Panc1 (cell line): ENCODE data around the gene ADCY1. TPM values are rescaled to one million over a fixed set of nuclear protein-coding genes. Genes with fewer than 3 reads are reported as not detected.

ENCODE experiments used
- ATAC-seq: fragments of 200-7000 bp; cut with Tn5 transposase; 2 replicates; pipeline ENCODE4 v1.9.1; 2020; ENCODE audit warnings: mild to moderate bottlenecking, moderate library complexity
- BruUV-seq: library from RNA; stranded (reverse); fragments of 400-500 nt; replicated peaks from 2 replicates; lab custom pipeline; 2021; lab: Mats Ljungman, UMichigan
- CTCF ChIA-PET: fragments of 300-600 bp; sonication (Branson Sonifier 250); formaldehyde crosslinking; loops from one replicate; lab custom pipeline; 2022; ENCODE audit warnings: antibody characterized with exemption; lab: Charles Lee
- POLR2A ChIA-PET: fragments of 300-600 bp; sonication (Branson Sonifier 250); formaldehyde crosslinking; loops from one replicate; lab custom pipeline; 2022; ENCODE audit warnings: antibody characterized with exemption; lab: Charles Lee
- DNase-seq: peaks from one replicate; pipeline ENCODE4 v3.0.0-alpha.2; 2010; ENCODE audit warnings: low read depth, low spot score
- H3K27ac ChIP-seq: 2 replicates; pipeline ENCODE4 v1.5.1; 2011; ENCODE audit warnings: mild to moderate bottlenecking, low read length, inconsistent platforms
- H3K27me3 ChIP-seq: fragments of 200-500 bp; sonication (Bioruptor generic); 2 replicates; pipeline ENCODE4 v1.6.0; 2014; ENCODE audit warnings: low read length, inconsistent platforms; ENCODE audit not compliant: control insufficient read depth, insufficient read depth
- H3K36me3 ChIP-seq: fragments of 200-500 bp; sonication (Bioruptor generic); 2 replicates; pipeline ENCODE4 v1.5.1; 2014; ENCODE audit warnings: inconsistent platforms, mild to moderate bottlenecking, low read length, moderate library complexity; ENCODE audit not compliant: control insufficient read depth, insufficient read depth
- H3K4me1 ChIP-seq: 2 replicates; pipeline ENCODE4 v1.5.1; 2011; ENCODE audit warnings: inconsistent platforms, mild to moderate bottlenecking, low read length, moderate library complexity; ENCODE audit not compliant: control insufficient read depth, insufficient read depth
- H3K4me3 ChIP-seq, 2 experiments: 2 replicates each; pipeline ENCODE4 v1.5.1; 2011 to 2012; ENCODE audit warnings: low read depth in 2 of 2, low read length in 2 of 2, mild to moderate bottlenecking in 2 of 2, inconsistent platforms in 1 of 2, moderate library complexity in 1 of 2
- H3K9me3 ChIP-seq: fragments of 200-500 bp; sonication (Bioruptor generic); 2 replicates; pipeline ENCODE4 v1.5.1; 2014; ENCODE audit warnings: low read depth, mild to moderate bottlenecking, inconsistent platforms, low read length, moderate library complexity; ENCODE audit not compliant: control insufficient read depth, insufficient read depth
- POLR2AphosphoS5 ChIP-seq: IDR thresholded peaks from 2 replicates; pipeline ENCODE4 v1.6.1; 2012; ENCODE audit warnings: mild to moderate bottlenecking, low read depth, low read length, moderate library complexity
- SIN3A ChIP-seq: IDR thresholded peaks from 2 replicates; pipeline ENCODE4 v1.6.1; 2012; ENCODE audit warnings: low read depth, mild to moderate bottlenecking, low read length, moderate library complexity, borderline replicate concordance; ENCODE audit not compliant: insufficient read depth
- TCF7L2 ChIP-seq: IDR thresholded peaks from 2 replicates; pipeline ENCODE4 v1.6.1; 2011; ENCODE audit warnings: mild to moderate bottlenecking, low read depth, low read length, inconsistent platforms
- in situ Hi-C: cut with HindIII; loops from 2 replicates; pipeline ENCODE4 v1.10.0; 2016; ENCODE audit warnings: low sequenced_read_pairs, low pct_unique_long_range_greater_than_20kb
- intact Hi-C: fragments of 100-400 bp; cut with micrococcal nuclease; formaldehyde crosslinking; loops from one replicate; pipeline ENCODE4 v1.10.0; 2022; ENCODE audit not compliant: unreplicated experiment
- total RNA-seq: library from RNA; stranded (reverse); gene quantifications from one replicate; pipeline ENCODE4 v1.2.1, GENCODE V29; 2021; ENCODE audit not compliant: unreplicated experiment
- TF ChIP-seq, protein P1 (sequence below), 2 experiments: IDR thresholded peaks; 2 replicates each; pipeline ENCODE4 v1.6.1; 2011 to 2012; ENCODE audit warnings: low read depth in 2 of 2, control low read depth in 1 of 2, low read length in 1 of 2, mild to moderate bottlenecking in 1 of 2, moderate library complexity in 1 of 2; ENCODE audit not compliant: insufficient read depth in 1 of 2
- TF ChIP-seq, protein P2 (sequence below): fragments of 450-650 bp; IDR thresholded peaks from 2 replicates; pipeline ENCODE4 v1.5.1; 2017; ENCODE audit warnings: mild to moderate bottlenecking

ADCY1 gene
- total RNA-seq, 1 experiment from 2014 or later: 2.1 TPM

DNA sequence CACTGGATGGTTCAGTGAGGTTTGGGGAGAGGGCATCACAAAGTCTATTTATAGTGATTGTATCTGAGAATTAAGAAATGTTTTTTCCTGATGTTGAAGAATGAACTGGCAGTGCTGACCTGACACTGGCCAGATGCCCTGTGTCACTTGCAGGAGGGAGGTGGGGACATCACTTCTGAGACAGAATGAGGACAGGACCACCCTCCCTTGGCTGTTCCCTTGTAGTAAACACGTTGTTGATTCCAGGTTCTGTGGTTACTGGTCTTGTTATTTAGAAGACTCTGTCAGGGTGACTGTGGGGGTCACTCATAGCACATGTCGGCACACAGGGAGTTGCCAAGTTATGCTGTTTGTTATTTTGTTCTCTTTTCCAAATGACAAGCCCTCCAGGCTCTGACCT, 126.4 kb downstream of the ADCY1 start:
- Histone ChIP-seq H3K9me3 (no peaks in the 10 kb centered on the region), H3K4me3 (no peak overlapping the region), H3K27me3 (peaks cover 27% of the 10 kb centered on the region), H3K4me1 (no peaks in the 10 kb centered on the region), H3K27ac (no peak overlapping the region), H3K36me3 (no peaks in the 10 kb centered on the region)
- ATAC-seq (no peak), DNase-seq (no peak)
- in situ Hi-C loops (no loop called here), intact Hi-C loops (no loop called here)
- POLR2A ChIA-PET: no interaction called here
- TF ChIP-seq, protein P1, sequence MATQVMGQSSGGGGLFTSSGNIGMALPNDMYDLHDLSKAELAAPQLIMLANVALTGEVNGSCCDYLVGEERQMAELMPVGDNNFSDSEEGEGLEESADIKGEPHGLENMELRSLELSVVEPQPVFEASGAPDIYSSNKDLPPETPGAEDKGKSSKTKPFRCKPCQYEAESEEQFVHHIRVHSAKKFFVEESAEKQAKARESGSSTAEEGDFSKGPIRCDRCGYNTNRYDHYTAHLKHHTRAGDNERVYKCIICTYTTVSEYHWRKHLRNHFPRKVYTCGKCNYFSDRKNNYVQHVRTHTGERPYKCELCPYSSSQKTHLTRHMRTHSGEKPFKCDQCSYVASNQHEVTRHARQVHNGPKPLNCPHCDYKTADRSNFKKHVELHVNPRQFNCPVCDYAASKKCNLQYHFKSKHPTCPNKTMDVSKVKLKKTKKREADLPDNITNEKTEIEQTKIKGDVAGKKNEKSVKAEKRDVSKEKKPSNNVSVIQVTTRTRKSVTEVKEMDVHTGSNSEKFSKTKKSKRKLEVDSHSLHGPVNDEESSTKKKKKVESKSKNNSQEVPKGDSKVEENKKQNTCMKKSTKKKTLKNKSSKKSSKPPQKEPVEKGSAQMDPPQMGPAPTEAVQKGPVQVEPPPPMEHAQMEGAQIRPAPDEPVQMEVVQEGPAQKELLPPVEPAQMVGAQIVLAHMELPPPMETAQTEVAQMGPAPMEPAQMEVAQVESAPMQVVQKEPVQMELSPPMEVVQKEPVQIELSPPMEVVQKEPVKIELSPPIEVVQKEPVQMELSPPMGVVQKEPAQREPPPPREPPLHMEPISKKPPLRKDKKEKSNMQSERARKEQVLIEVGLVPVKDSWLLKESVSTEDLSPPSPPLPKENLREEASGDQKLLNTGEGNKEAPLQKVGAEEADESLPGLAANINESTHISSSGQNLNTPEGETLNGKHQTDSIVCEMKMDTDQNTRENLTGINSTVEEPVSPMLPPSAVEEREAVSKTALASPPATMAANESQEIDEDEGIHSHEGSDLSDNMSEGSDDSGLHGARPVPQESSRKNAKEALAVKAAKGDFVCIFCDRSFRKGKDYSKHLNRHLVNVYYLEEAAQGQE (IDR thresholded peaks at IDR 0.05; ENCODE audit: insufficient read depth in 1 of 2, low read depth in 2 of 2, low read length in 1 of 2): no peak
- TF ChIP-seq, protein P2, sequence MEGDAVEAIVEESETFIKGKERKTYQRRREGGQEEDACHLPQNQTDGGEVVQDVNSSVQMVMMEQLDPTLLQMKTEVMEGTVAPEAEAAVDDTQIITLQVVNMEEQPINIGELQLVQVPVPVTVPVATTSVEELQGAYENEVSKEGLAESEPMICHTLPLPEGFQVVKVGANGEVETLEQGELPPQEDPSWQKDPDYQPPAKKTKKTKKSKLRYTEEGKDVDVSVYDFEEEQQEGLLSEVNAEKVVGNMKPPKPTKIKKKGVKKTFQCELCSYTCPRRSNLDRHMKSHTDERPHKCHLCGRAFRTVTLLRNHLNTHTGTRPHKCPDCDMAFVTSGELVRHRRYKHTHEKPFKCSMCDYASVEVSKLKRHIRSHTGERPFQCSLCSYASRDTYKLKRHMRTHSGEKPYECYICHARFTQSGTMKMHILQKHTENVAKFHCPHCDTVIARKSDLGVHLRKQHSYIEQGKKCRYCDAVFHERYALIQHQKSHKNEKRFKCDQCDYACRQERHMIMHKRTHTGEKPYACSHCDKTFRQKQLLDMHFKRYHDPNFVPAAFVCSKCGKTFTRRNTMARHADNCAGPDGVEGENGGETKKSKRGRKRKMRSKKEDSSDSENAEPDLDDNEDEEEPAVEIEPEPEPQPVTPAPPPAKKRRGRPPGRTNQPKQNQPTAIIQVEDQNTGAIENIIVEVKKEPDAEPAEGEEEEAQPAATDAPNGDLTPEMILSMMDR: no peak
- TF ChIP-seq SIN3A: no peak
- no peak for TF ChIP-seq POLR2AphosphoS5
- no peak for TF ChIP-seq TCF7L2
- no TSS peak for BruUV-seq
- CTCF ChIA-PET: no interaction called here

DNA sequence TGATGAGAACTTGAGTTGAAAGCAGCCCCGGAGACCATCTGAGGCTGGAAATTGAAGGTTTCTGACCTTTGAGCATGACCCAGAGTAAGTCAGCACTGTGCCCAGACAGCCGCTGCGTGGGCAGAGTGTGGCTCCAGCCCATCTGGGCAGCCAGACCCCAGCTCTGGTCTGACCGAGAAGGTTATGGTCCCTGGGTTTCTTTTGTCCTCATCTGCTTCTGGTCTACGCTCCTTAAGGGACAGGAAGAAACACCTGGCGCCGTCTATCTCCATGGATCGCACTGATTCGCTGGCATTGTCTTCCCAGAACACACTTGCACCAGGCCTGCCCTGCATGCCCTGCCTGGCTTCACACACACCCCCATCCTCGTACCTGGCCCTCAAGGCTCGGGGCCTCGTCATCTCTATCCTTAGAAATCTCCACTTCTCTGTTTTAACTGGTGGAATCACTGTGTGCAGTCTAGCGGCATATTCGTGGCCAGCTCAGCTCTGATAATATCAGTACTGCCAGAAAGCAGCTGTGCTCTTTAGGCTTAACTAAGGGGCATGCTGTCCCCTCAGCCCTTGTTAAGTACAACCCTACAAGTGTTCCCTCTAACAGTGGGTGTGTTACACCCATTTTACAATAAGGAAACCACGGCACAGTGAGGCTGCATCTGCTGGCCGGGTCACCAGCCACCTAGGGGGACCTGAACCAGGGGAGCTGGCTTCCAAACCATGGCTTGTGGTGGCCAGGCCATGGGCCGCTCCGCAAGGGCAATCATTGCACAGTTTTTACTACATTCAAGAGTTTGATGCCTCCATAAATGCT, 127.7 kb downstream of the ADCY1 start:
- DNase-seq (no peak), ATAC-seq (no peak)
- Histone ChIP-seq H3K27ac (no peak overlapping the region), H3K9me3 (no peaks in the 10 kb centered on the region), H3K27me3 (peaks cover 40% of the 10 kb centered on the region), H3K4me1 (no peaks in the 10 kb centered on the region), H3K36me3 (no peaks in the 10 kb centered on the region), H3K4me3 (no peak overlapping the region)
- intact Hi-C loops (no loop called here), in situ Hi-C loops (no loop called here)
- TF ChIP-seq, protein P1 (IDR thresholded peaks at IDR 0.05; ENCODE audit: insufficient read depth in 1 of 2, low read depth in 2 of 2, low read length in 1 of 2): no peak
- TF ChIP-seq, protein P2: no peak
- no peak for TF ChIP-seq POLR2AphosphoS5
- no peak for TF ChIP-seq TCF7L2
- TF ChIP-seq SIN3A: no peak
- BruUV-seq: no TSS peak
- POLR2A ChIA-PET: no interaction called here
- CTCF ChIA-PET: no interaction called here
